HG03039 (cell line): Measurements from ENCODE around the gene GATD1.

Source experiments
- ATAC-seq: cut with Tn5 transposase; IDR thresholded peaks from one replicate; pipeline ENCODE4 v1.9.1; 2021; ENCODE audit warnings: mild to moderate bottlenecking, moderate library complexity; ENCODE audit not compliant: unreplicated experiment

The GATD1 gene, protein sequence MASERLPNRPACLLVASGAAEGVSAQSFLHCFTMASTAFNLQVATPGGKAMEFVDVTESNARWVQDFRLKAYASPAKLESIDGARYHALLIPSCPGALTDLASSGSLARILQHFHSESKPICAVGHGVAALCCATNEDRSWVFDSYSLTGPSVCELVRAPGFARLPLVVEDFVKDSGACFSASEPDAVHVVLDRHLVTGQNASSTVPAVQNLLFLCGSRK

DNA sequence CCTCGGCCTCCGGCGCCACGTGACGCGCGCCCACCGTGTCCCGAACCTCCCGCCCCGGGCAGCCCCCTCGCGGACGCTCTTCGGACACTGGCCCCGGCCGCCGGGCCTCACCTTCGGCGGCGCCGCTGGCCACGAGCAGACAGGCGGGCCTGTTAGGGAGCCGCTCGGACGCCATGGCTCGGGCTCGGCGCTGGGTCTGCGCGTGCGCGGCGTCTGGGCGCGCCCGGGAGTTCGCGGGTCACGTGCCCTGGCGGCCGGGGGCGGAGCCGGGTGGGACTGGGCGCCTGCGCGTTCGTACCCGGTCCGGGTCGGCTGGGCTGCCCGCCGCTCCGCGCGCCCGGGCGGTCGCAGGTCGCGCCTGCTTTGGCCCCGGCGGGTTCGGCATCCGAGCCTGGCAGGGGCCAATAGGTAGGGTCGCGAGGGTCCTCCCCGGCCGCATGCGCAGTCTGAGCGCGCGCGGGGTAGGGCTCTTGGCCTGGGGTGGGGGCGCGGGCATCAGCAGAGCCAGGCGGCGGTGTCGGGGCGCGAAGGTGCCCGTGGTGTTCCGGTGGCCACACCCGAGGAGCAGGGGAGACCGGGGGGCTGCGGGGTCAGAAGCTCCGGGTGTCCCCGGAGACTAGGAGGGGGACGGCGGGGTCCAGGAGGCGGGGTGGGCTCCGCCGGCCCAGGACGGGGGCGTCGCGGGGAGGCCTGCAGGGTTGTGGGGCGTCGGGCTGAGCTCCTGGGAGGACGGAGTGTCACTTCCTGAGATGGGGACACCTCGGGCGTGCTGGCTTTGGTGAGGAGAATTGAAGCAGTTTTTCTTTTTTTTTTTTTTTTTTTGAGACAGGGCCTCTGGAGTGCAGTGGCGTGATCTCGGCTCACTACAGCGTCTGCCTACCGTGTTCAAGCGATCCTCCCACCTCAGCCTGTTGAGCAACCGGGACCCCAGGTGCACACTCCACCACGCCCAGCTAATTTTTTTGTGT is at the start of gene GATD1:
Gene GATD1 (minus strand): TSS at position 200 of the 968 bp plus-strand sequence. CDS start 25 bp downstream, at position 175.
- peak; percentile 60 for ATAC-seq

DNA sequence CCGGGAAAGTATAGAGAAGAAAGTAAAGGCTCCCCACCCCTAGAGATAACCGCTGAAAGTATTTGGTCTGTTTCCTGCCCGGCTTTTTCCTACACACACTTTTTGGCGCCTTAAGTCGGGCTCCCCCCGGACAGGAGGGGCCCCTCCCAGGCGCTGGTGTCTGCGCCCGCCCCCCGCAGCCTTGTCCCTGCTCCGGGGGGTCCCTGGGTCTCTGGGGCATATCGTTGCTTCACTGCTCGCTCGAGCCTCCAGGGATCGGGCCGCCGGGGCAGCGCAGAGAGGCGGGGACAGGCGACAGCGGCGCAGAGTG is 49.5 kb upstream of the GATD1 start:
- ATAC-seq, result no peak

DNA sequence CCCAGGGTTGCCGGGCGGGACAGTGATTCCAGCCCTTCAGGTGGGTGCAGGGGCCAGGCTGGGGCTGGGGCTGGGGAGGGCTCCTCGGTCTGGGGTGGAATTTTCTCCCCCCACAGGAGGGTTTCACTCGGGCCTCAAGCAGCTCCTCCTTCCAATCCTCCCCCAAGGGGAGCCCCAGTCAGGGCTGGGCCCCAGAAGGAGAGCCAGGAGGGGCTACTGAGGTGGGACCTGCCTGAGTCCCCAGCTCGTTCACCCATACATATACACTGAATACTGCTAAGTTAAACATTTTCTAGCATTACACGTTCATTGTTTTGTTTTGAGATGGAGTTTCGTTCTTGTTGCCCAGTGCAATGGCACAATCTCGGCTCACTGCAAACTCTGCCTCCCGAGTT is 48.9 kb upstream of the GATD1 start:
- no peak for ATAC-seq

DNA sequence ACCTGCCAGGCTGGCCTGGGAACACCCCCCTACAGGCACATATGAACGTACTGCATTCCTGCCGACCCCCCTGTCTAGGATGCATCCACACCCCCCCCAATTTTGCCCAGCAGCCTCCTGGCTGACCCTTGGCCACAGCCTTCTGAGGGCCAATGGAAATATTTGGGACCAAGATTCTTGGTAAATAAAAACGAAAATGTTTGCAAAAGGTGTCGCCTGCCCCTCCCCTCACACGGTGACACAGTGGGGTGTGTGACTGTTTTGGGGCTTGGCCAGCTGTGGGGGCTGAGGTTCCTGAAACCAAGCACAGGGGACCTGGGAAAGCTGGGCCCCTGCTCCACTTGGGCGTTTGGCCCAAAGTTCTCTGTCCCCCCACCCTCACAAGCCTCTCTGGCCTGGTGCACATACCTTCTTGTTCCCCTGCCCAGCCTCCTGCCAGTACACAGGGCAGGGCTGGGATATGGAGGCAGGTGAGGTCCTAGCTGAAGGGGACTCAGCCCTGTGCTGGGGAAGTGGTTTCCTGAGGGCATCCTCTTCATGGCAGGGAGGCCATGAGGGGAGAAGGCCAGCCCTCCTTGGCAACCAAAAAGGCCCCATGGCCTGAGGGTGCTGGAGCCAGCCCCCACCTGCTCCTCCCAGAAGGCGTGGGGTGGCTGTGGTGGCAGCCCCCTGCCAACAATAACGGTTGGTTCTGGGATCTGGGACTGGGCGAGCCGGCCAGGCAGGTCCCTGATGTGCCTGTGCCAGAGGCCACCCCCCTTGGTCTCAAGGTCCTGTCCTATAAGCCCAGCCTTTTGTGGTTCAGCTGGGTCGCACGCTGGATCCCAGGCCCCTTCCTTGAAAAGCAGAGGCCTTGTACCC is 48.3 kb upstream of the GATD1 start:
- no peak for ATAC-seq

DNA sequence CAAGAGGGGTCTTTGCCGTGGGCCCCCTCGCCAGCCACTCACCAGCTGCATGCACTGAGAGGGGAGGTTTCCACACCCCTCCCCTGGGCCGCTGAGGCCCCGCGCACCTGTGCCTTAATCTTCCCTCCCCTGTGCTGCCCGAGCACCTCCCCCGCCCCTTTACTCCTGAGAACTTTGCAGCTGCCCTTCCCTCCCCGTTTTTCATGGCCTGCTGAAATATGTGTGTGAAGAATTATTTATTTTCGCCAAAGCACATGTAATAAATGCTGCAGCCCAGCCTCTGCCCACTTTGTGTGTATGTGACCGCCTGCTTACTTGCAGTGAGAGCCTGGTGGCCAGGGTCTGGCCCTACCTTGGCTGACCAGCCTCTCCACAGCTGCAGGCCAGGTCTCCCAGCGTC is 47.7 kb upstream of the GATD1 start:
- ATAC-seq, result no peak

DNA sequence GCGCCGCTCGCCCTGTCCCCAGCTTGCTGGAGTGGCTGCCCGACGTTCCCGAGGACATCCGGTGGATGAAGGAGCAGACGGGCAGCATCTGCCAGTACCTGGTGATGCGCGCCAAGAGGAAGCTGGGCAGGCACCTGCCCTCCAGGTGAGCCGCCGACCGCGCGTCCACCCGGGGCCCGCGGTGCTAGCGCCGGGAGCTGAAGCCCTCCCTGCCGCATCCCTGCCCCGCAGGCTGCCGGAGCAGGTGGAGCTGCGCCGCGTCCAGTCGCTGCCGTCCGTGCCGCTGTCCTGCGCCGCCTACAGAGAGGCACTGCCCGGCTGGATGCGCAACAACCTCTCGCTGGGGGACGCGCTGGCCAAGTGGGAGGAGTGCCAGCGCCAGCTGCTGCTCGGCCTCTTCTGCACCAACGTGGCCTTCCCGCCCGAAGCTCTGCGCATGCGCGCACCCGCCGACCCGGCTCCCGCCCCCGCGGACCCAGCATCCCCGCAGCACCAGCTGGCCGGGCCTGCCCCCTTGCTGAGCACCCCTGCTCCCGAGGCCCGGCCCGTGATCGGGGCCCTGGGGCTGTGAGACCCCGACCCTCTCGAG is 47.1 kb upstream of the GATD1 start:
- ATAC-seq, result no peak

DNA sequence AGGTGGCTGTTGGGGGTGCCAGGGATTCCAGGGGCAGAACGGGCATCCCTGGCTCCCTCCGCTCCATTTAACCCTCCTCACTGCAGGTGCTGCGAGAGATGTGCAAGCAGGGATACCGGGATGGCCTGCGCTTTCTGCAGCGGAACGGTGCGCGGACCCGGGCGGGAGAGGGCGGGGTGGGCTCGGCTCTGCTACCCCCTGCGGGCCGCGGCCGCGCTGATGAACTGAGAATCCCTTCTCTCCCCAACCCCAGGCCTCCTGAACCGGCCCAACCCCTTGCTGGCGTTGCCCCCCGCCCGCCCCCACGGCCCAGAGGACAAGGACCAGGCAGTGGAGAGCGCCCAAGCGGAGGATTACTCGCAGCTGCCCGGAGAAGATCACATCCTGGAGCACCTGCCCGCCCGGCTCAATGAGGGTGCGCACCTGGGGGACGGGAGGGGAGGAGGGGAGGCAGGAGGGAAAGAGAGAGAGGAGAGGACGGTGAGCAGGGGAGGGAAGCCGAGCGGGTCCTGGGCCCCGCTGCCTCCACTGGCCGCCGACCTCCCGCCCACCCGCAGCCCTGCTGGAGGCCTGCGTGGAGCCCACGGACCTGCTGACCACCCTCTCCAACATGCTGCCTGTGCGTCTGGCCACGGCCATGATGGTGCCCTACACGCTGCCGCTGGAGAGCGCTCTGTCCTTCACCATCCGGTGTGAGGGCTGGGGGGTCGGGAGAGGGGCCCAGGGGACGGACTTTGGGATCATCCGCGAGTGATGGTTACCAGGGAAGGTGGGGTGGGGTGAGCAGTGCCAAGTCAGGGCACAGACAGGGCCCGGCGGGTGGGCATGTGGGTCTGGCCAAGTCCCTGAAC is 46.4 kb upstream of the GATD1 start:
- ATAC-seq, result no peak

DNA sequence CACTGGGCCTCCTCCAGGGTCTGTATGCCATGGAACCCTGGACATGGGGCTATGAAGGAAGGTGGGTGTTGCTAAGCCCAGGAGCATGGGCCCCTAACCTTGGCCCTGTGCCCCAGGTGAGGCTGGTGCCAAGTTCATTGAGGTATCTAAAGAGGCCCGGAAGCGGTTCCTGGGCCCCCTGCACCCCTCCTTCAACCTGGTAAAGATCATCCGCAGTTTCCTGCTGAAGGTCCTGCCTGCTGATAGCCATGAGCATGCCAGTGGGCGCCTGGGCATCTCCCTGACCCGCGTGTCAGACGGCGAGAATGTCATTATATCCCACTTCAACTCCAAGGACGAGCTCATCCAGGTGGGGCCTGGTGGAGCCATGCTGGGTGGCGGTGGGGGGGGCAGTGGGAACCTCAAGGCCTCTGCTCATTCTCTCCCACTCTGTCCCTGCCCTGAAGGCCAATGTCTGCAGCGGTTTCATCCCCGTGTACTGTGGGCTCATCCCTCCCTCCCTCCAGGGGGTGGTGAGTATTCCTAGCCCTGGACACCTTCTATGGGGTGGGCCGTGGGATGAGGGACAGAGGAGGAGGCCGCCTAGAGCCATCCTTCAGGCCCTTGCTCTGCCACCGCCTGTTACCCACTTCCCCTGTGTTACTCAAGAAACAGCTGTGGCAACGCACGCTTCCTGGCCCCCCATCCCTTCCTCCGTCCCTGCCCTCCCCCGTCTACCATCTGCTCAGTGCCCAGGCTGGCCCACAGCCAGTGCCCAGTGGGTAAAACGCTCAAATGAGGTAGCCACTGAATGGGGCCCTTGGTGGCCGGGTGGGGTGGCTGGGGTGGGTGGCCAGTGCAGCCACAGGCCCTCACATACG is 44.5 kb upstream of the GATD1 start:
- no peak for ATAC-seq

DNA sequence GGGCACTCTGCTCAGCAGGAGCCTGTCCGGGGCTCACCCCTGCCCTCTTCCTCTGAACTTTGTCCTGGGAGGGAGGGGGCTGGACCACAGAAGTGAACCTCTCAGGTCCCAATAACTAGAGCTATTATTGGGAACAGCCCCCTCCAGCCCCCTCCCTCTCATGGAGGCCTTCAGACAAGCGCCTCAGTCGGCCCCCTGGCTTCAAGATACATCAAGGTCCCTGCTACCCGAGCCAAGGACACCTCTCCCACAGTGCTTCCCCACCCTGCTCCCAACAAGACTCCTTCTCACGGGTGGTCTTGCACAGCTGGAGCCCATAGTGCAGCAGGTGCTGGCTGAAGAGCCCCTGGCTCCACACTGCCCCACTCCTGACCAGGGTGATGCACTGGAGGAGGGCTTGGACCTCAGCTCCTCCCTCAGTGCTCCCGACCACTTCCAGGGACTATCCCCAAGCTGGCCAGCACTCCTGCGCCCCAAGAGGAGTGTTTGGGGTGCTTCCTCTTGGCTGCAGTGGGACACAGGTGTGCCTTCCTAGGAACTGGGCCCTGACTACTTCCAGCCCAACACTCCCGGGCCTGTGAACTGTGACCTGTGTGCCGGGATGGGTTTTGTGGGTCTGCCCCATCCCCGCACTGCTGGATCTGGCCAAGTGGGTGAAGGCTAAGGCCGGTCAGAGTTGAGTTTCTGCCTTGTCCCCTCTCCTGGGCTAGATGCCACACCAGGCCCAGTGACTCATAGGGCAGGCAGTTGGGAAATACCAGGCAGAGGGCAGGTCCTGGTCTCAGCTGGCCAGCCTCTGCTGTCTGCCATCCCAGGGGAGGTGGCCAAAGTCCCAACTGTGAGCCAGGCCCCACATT is 43.6 kb upstream of the GATD1 start:
- ATAC-seq, result no peak

DNA sequence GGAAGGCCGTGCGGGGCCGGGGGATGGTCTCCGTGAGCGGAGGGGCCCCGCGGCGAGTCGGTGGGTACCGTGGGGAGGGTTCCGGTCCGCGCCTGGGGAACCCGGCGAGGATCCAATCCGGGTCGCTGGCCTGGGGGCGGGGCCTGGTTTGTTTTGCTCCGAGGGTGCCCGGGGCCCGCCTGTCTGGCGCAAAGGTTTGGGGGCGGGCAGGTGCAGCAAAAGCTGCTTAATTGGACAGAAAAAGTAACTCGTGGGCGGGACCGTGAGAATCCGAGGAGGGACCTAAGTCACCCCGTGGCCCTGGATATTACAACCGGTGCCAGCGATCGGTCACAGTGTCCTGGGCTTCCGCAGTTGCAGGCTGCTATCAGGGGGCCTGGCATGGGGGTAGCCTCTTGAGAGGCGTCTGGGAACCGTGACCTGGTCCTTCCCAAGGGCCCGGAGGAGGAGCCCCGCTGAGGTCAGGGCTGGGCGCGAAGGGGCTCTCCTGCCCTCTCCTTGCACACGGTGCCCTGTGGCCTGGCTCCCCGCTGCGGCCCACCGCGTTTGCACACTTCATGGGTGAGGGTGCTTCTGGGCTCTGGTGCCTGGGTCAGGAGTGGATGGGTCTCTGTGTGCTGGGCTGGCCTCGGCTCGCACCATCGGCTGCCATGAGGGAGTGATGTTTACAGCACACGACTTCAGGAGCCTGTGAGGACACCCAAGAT is 42.8 kb upstream of the GATD1 start:
- peak; percentile 49 for ATAC-seq

DNA sequence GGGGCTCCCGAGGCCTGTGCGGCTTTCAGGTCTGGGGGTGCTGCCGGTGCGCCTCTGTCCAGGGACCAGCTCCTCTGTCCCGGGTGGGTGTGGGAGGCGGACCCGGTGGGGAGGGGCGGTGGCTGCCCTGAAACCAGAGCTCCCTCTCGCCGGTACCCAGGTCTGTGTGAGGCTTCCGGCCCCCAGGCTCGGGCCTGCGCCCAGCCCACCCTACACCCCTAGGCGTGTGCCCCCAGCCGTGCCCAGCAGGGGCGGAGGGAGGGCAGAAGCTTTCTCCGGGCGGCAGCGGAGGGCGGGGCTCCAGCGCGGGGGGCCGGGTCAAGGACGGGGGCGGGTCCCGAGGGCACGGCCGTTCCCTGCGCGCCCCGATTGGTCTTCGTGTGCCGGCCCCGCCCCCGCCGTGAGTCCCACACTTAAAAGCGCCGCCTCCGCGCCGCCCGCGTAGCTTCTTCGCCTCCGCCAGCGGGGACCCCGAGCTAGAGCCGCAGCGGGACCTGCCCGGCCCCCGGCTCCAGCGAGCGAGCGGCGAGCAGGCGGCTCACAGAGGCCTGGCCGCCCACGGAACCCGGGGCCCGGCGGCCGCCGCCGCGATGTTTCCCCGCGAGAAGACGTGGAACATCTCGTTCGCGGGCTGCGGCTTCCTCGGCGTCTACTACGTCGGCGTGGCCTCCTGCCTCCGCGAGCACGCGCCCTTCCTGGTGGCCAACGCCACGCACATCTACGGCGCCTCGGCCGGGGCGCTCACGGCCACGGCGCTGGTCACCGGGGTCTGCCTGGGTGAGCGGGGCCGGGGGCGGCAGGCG is 42.0 kb upstream of the GATD1 start:
- ATAC-seq, result peak; percentile 57

DNA sequence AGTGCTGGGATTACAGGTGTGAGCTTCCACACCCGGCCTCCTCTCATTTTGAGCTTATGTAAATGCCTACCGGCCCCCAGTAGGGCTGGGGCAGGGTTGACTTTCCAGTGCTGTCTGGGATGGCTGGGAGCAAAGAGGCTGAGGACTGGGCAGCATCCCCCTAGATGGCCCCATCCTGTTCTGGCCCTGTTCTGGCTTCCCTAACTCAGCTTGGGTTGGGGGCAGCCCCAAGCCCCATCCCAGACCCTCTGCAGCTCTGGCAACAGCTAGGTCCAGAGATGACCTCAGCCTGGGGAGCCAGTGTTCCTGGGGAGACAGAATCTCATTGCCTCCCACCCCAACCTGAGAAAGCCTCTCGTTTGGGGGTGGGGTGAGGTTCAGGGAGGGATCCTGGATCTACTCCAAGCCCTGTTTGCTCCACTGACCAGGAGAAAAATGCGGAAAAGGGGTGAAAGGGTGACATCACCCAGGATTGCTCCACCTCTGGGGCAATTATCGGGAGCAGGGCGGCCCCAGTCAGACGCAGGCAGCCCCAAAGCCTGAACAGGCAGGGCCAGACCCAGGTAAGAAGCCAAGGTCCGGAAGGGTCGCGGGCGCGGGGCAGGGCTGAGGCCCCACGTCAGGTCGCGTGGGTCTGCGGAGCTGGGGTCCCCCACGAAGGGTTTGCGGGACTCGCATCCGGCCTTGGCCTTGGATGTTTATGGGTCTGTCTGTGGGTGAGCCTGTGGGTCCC is 41.3 kb upstream of the GATD1 start, which contains the start of gene PNPLA2:
Gene PNPLA2 (plus strand): TSS at position 519 of the 733 bp plus-strand sequence. CDS start 805 bp downstream, outside the sequence.
- ATAC-seq, result no peak

DNA sequence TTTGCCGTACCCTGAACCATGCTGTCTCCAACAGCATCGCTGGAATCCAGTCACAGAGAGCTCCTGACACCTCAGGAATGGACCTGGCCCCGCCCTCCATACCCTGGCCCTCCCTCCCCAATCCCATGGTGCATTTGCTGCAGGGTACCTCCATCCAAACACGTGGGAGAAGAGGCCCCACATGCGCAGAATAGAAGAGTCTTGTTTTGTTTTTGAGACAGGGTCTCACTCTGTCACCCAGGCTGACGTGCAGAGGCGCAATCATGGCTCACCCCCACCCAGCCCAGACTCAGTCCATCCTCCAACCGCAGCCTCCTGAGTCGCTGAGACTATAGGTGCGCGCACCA is 39.1 kb upstream of the GATD1 start:
- no peak for ATAC-seq

DNA sequence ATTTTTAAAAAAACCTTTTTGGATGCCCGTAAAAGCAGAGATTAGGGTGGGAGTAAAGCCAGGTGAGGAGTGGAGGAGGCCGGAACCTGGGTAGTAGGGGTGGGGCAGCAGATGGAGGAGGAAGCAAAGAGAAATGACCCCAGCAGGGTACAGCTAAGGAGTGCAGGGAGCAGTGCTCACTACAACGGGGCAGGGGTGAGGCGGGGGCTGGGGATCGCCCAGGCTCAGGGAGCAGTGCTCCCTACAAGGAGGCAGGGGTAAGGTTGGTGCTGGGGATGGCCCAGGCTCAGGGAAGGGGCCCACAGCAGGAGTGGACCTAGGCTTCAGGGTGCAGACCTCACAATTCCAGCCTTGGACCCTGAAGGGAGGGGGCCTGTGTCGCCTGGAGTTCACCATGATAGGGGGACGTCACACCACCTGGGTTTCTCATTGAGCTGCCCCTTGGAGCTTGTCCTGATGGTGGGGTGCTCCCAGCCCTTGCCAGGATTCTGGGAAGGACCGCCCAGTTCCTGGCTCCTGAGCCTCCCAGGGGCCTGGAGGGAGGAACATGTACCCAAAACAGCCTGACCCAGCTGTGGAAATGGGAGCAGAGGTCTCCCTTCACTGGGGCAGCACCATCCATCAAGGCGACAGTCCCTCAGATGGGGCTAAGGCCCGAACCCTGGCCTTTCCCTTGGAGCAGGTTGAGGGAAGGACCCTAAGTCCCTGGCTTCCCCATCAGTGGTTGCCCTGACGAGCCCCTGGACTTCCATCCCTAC is 38.6 kb upstream of the GATD1 start:
- ATAC-seq, result no peak

DNA sequence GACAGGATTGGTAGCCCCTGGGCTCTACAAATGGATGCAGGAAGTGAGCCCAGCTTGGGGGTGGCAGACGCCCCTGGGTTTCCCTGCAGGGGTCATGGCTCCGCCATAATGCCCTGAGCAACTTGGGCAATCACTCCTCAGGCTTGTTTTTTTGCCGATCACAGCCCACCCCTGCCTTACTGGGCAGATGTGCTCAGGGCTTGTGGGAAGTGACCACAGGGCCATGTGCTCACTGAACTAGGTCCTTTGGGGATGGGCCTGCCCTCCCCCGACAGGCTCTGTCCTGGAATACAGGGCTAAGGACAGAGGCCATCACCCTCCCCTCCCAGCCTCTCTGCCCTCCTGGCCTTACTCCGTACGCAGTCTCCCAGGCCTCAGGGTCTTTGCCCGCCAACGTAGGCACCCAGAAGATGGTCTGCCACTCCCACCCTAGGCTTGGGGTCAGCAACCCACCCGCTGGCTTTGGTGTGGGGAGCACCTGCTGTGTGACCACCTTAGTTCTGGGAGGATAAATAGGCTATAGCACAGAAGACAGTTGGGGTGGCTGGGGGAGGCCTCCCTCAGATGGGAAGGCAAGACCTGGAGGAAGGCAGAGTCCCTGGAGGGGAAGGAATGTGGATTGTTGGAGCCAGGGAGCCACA is 36.3 kb upstream of the GATD1 start:
- no peak for ATAC-seq
